PC-3 (cell line): ENCODE measurements around the gene KCNC2. TPM values are rescaled to one million over a fixed set of nuclear protein-coding genes. Genes with fewer than 3 reads are reported as not detected.

Source experiments
- ATAC-seq: fragments of 200-7000 bp; cut with Tn5 transposase; 2 replicates; pipeline ENCODE4 v1.9.1; 2020; ENCODE audit warnings: mild to moderate bottlenecking, moderate library complexity
- BruUV-seq: library from RNA; stranded (reverse); fragments of 400-500 nt; replicated peaks from 2 replicates; lab custom pipeline; 2021; lab: Mats Ljungman, UMichigan
- CTCF ChIA-PET: fragments of 300-600 bp; sonication (Branson Sonifier 250); formaldehyde crosslinking; loops from one replicate; lab custom pipeline; 2022; ENCODE audit warnings: antibody characterized with exemption; lab: Charles Lee
- POLR2A ChIA-PET: fragments of 300-600 bp; sonication (Branson Sonifier 250); formaldehyde crosslinking; loops from one replicate; lab custom pipeline; 2022; ENCODE audit warnings: antibody characterized with exemption; ENCODE audit not compliant: unreplicated experiment; lab: Charles Lee
- DNase-seq: peaks from one replicate; pipeline ENCODE4 v3.0.0-alpha.2; 2015
- H2AFZ ChIP-seq: fragments of 300-600 bp; sonication (generic); 2 replicates; pipeline ENCODE4 v1.6.0; 2016; ENCODE audit warnings: antibody characterized with exemption, low read length
- H3F3A ChIP-seq: fragments of 300-600 bp; sonication (generic); one replicate; pipeline ENCODE4 v1.6.0; 2017; ENCODE audit warnings: antibody characterized with exemption, low read length, control low read depth, mild to moderate bottlenecking; ENCODE audit not compliant: unreplicated experiment
- H3K27ac ChIP-seq: fragments of 300-600 bp; sonication (generic); 2 replicates; pipeline ENCODE4 v1.5.1; 2016; ENCODE audit warnings: mild to moderate bottlenecking, low read length
- H3K27me3 ChIP-seq: fragments of 300-600 bp; sonication (generic); 2 replicates; pipeline ENCODE4 v1.6.1; 2016; ENCODE audit warnings: low read length, mixed read lengths
- H3K36me3 ChIP-seq: fragments of 300-600 bp; sonication (generic); 2 replicates; pipeline ENCODE4 v1.6.1; 2016; ENCODE audit warnings: low read depth, mixed run types, low read length, mixed read lengths
- H3K4me1 ChIP-seq: fragments of 300-600 bp; sonication (generic); 2 replicates; pipeline ENCODE4 v1.5.1; 2016; ENCODE audit warnings: low read length; ENCODE audit not compliant: insufficient read depth
- H3K4me2 ChIP-seq: fragments of 300-600 bp; sonication (generic); 2 replicates; pipeline ENCODE4 v1.6.0; 2016; ENCODE audit warnings: low read length
- H3K4me3 ChIP-seq: fragments of 300-600 bp; sonication (generic); 2 replicates; pipeline ENCODE4 v1.5.1; 2016; ENCODE audit warnings: mild to moderate bottlenecking, low read length, mixed read lengths
- H3K79me2 ChIP-seq: fragments of 300-600 bp; sonication (generic); 2 replicates; pipeline ENCODE4 v1.6.1; 2017; ENCODE audit warnings: low read length, mixed read lengths
- H3K9ac ChIP-seq: fragments of 300-600 bp; sonication (generic); 2 replicates; pipeline ENCODE4 v1.6.0; 2016; ENCODE audit warnings: mild to moderate bottlenecking, low read length
- H3K9me2 ChIP-seq: fragments of 300-600 bp; sonication (generic); replicated peaks from 2 replicates; pipeline ENCODE4 v1.6.1; 2016; ENCODE audit warnings: mixed run types, low read length, mixed read lengths
- H3K9me3 ChIP-seq: fragments of 300-600 bp; sonication (generic); 2 replicates; pipeline ENCODE4 v1.6.1; 2016; ENCODE audit warnings: low read length, mixed read lengths
- H4K20me1 ChIP-seq: fragments of 300-600 bp; sonication (generic); 2 replicates; pipeline ENCODE4 v1.6.1; 2016; ENCODE audit warnings: low read length, mixed read lengths
- CTCF ChIP-seq: fragments of 300-600 bp; sonication (generic); conservative IDR thresholded peaks from 2 replicates; pipeline ENCODE4 v1.5.1; 2017; ENCODE audit warnings: antibody characterized with exemption, low read depth, mild to moderate bottlenecking, low read length
- EZH2 ChIP-seq: fragments of 300-600 bp; sonication (generic); IDR thresholded peaks from one replicate; pipeline ENCODE4 v1.6.1; 2017; ENCODE audit warnings: antibody characterized with exemption, mild to moderate bottlenecking, low read length; ENCODE audit not compliant: unreplicated experiment
- EZH2phosphoT487 ChIP-seq: fragments of 300-600 bp; sonication (generic); IDR thresholded peaks from 2 replicates; pipeline ENCODE4 v1.6.1; 2018; ENCODE audit warnings: mild to moderate bottlenecking, antibody characterized with exemption, low read length, borderline replicate concordance
- intact Hi-C: fragments of 100-400 bp; cut with micrococcal nuclease; formaldehyde crosslinking; loops from 2 replicates; pipeline ENCODE4 v1.9.0; 2023
- total RNA-seq: library from RNA; depleted of rRNA; stranded (reverse); fragments of >200 nt; gene quantifications from 2 replicates; pipeline ENCODE4 v1.2.3, GENCODE V29; 2014

KCNC2 gene
- total RNA-seq, 1 experiment from 2014 or later = not detected

GRCh38 chr12:75121036-75121705, 88.5 kb downstream of the KCNC2 start:
- no peak overlapping the region for H2AFZ ChIP-seq
- POLR2A ChIA-PET = no interaction called here
- H3K27ac ChIP-seq = no peak overlapping the region
- no peak for TF ChIP-seq CTCF
- no peak for TF ChIP-seq EZH2phosphoT487
- TF ChIP-seq EZH2 = no peak
- 0 out of 2 replicates have a peak, but pooled peaks cover 3% of the 10 kb centered on the region for H3K27me3 ChIP-seq
- CTCF ChIA-PET = interaction anchor here (0.5 kb wide), 1 partner anchor 33 kb away, joined by 4 read pairs; no protein-coding TSS in a partner anchor
- H4K20me1 ChIP-seq = no peaks in the 10 kb centered on the region
- no peaks in the 10 kb centered on the region for H3K36me3 ChIP-seq
- no peaks in the 10 kb centered on the region for H3K4me1 ChIP-seq
- no peak overlapping the region for H3K9ac ChIP-seq
- no peaks in the 10 kb centered on the region for H3F3A ChIP-seq
- DNase-seq (no peak), ATAC-seq (no peak)
- no peaks in the 10 kb centered on the region for H3K9me2 ChIP-seq
- no peak overlapping the region for H3K4me2 ChIP-seq
- intact Hi-C loops = no loop called here
- no peaks in the 10 kb centered on the region for H3K9me3 ChIP-seq
- BruUV-seq = no TSS peak
- H3K79me2 ChIP-seq = no peaks in the 10 kb centered on the region
- no peak overlapping the region for H3K4me3 ChIP-seq

DNA sequence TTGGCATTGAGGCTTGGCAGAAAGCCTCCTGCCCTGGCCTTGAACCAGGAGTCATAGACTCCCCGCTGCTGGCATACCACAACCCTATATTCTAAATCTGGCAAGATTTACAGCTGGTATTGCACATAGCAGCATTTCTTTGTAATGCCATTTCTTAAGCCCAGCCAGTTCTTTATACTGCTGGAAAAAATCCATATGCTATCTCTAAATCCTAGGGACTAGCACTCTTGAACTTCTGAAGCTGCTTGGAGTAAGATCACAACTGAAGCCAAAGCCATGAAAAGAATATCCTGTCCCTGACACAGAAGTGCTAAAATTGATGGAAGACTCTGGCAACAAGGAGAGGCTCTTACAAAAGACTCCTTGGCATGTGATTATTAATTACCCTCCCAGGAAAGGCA, 89.3 kb downstream of the KCNC2 start:
- ATAC-seq (no peak), DNase-seq (no peak)
- Histone ChIP-seq H3K27me3 (0 out of 2 replicates have a peak, but pooled peaks cover 3% of the 10 kb centered on the region), H3K4me2 (no peak overlapping the region), H3K36me3 (no peaks in the 10 kb centered on the region), H3K27ac (no peak overlapping the region), H3K79me2 (no peaks in the 10 kb centered on the region), H3K9me2 (no peaks in the 10 kb centered on the region), H4K20me1 (no peaks in the 10 kb centered on the region), H3K4me3 (no peak overlapping the region), H3K9ac (no peak overlapping the region), H3K4me1 (no peaks in the 10 kb centered on the region), H2AFZ (no peak overlapping the region), H3K9me3 (no peaks in the 10 kb centered on the region), H3F3A (no peaks in the 10 kb centered on the region)
- TF ChIP-seq CTCF (no peak), EZH2phosphoT487 (no peak), EZH2 (no peak)
- intact Hi-C loops = no loop called here
- ChIA-PET CTCF (no interaction called here), POLR2A (no interaction called here)
- no TSS peak for BruUV-seq

DNA sequence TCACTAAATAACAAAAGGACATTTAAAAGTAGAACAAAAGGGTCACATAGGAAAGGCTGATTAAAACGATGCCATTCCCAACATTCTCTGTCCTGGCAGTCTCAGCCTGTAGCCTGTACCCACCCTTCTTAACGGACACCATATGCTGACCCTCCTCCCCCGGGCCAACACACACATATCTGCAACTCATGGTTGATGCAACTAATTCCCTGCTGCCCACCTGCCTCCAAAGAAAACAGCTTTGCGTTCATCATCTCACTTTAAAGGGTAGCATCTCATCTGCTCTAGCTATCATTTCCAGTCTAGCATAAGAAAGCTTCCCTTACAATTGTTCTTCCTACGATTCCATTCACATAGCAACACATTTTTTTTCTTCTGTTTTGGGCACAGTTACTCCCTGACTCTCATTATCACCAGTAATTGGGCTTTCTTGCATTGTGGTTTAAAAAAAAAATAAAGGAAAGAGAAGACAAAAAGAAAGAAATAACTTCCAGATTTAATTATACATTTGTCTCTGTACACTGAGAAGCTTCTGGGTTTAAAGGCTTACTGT, 92.9 kb downstream of the KCNC2 start:
- Histone ChIP-seq H3K9me3 (no peaks in the 10 kb centered on the region), H3K36me3 (no peaks in the 10 kb centered on the region), H3K27me3 (no peaks in the 10 kb centered on the region), H4K20me1 (no peaks in the 10 kb centered on the region), H3K79me2 (no peaks in the 10 kb centered on the region), H3F3A (no peaks in the 10 kb centered on the region), H3K4me3 (no peak overlapping the region), H3K9ac (no peak overlapping the region), H3K4me2 (no peak overlapping the region), H3K27ac (no peak overlapping the region), H2AFZ (no peak overlapping the region), H3K9me2 (no peaks in the 10 kb centered on the region), H3K4me1 (no peaks in the 10 kb centered on the region)
- BruUV-seq = no TSS peak
- ChIA-PET CTCF (no interaction called here), POLR2A (interaction anchor here (0.7 kb wide), 1 partner anchor 46 kb away, joined by 3 read pairs; no protein-coding TSS in a partner anchor)
- DNase-seq (no peak), ATAC-seq (no peak)
- intact Hi-C loops = no loop called here
- TF ChIP-seq CTCF = no peak
- no peak for TF ChIP-seq EZH2
- TF ChIP-seq EZH2phosphoT487 = no peak
